GM12878 (cell line): Measurements from ENCODE around the gene MCTP2. TPM values are rescaled to one million over a fixed set of nuclear protein-coding genes. Genes with fewer than 3 reads are reported as not detected.

Source experiments
- ATAC-seq: fragments of 200-7000 bp; cut with Tn5 transposase; 3 replicates; pipeline ENCODE4 v1.9.1; 2020; ENCODE audit warnings: mild to moderate bottlenecking, moderate library complexity
- BruUV-seq: library from RNA; stranded (reverse); fragments of 400-500 nt; replicated peaks from 2 replicates; lab custom pipeline; 2021; lab: Mats Ljungman, UMichigan
- CTCF ChIA-PET: fragments of 300-600 bp; sonication (Branson Sonifier 250); formaldehyde crosslinking; extraction: SDS; loops from one replicate; lab custom pipeline; 2021; ENCODE audit warnings: inconsistent platforms; lab: Yijun Ruan, JAX
- POLR2A ChIA-PET: fragments of 350-600 bp; formaldehyde crosslinking; extraction: SDS; loops from one replicate; lab custom pipeline; 2021; ENCODE audit warnings: inconsistent platforms; lab: Charles Lee
- RAD21 ChIA-PET: fragments of 300-600 bp; sonication (Branson Sonifier 250); formaldehyde crosslinking; loops from one replicate; lab custom pipeline; 2023; ENCODE audit warnings: antibody characterized with exemption; ENCODE audit not compliant: unreplicated experiment; lab: Charles Lee
- SMC1A ChIA-PET: fragments of 300-600 bp; sonication (Branson Sonifier 250); formaldehyde crosslinking; loops from one replicate; lab custom pipeline; 2023; ENCODE audit not compliant: unreplicated experiment, uncharacterized antibody; lab: Charles Lee
- DNase-seq: peaks from one replicate; pipeline ENCODE4 v3.0.0-alpha.2; 2011; ENCODE audit warnings: low read depth, low spot score
- FAIRE-seq: peaks from 3 replicates; lab custom pipeline; 2011; peaks lifted over from hg19 to GRCh38; lab: Jason Lieb, UNC
- H2AFZ ChIP-seq: 2 replicates; pipeline ENCODE4 v1.6.0; 2011; ENCODE audit warnings: low read depth, low read length, control low read depth; ENCODE audit not compliant: control insufficient read depth
- H3K27ac ChIP-seq: 2 replicates; pipeline ENCODE4 v1.5.1; 2011; ENCODE audit warnings: control low read depth; ENCODE audit not compliant: control insufficient read depth, insufficient read depth
- H3K27me3 ChIP-seq, 2 experiments: replicated peaks in 1 of 2; 2 replicates each; pipeline versions ENCODE4 v1.6.0 to v1.6.1; 2011; ENCODE audit warnings: low read length in 1 of 2; ENCODE audit not compliant: control insufficient read depth in 2 of 2, insufficient read depth in 2 of 2
- H3K36me3 ChIP-seq, 2 experiments: 2 replicates each; pipeline ENCODE4 v1.5.1; 2011; ENCODE audit warnings: low read length in 1 of 2; ENCODE audit not compliant: control insufficient read depth in 2 of 2, insufficient read depth in 2 of 2
- H3K4me1 ChIP-seq: 2 replicates; pipeline ENCODE4 v1.6.1; 2011; ENCODE audit warnings: mild to moderate bottlenecking, low read length, moderate library complexity, mixed read lengths; ENCODE audit not compliant: control insufficient read depth, insufficient read depth
- H3K4me2 ChIP-seq: 2 replicates; pipeline ENCODE4 v1.6.0; 2011; ENCODE audit warnings: control low read depth; ENCODE audit not compliant: control insufficient read depth, insufficient read depth
- H3K4me3 ChIP-seq: fragments of 200-600 bp; sonication (generic); 2 replicates; pipeline ENCODE4 v1.5.1; 2016
- H3K79me2 ChIP-seq: 2 replicates; pipeline ENCODE4 v1.6.0; 2011; ENCODE audit warnings: low read length; ENCODE audit not compliant: control insufficient read depth, insufficient read depth
- H3K9ac ChIP-seq: 2 replicates; pipeline ENCODE4 v1.8.0; 2011; ENCODE audit warnings: low read length, control low read depth, mixed read lengths; ENCODE audit not compliant: control insufficient read depth, insufficient read depth
- H3K9me3 ChIP-seq: replicated peaks from 3 replicates; pipeline ENCODE4 v1.5.1; 2011; ENCODE audit warnings: mild to moderate bottlenecking, low read length; ENCODE audit not compliant: control insufficient read depth, insufficient read depth
- H4K20me1 ChIP-seq: 2 replicates; pipeline ENCODE4 v1.6.0; 2011; ENCODE audit not compliant: control insufficient read depth, insufficient read depth
- BACH1 ChIP-seq: fragments of 450-650 bp; IDR thresholded peaks from 2 replicates; pipeline ENCODE4 v1.6.1; 2017; ENCODE audit warnings: mild to moderate bottlenecking, borderline replicate concordance
- DPF2 ChIP-seq: fragments of 450-650 bp; IDR thresholded peaks from 2 replicates; pipeline ENCODE4 v1.6.1; 2017; ENCODE audit warnings: mild to moderate bottlenecking
- EED ChIP-seq: sonication (generic); IDR thresholded peaks from 2 replicates; pipeline ENCODE4 v1.6.1; 2016; ENCODE audit warnings: antibody characterized with exemption, low read depth
- EGR1 ChIP-seq, 2 experiments: IDR thresholded peaks; 1 replicate in 1 of 2; 2 replicates in 1 of 2; pipeline ENCODE4 v1.6.1; 2011 to 2012; ENCODE audit warnings: low read depth in 2 of 2, low read length in 2 of 2, borderline replicate concordance in 1 of 2, mild to moderate bottlenecking in 1 of 2, moderate library complexity in 1 of 2
- EZH2 ChIP-seq: IDR thresholded peaks from 2 replicates; pipeline ENCODE4 v1.6.1; 2012; ENCODE audit warnings: low read depth, mild to moderate bottlenecking, control low read depth, inconsistent platforms, low read length, borderline replicate concordance; ENCODE audit not compliant: control insufficient read depth
- JUNB ChIP-seq: IDR thresholded peaks from 2 replicates; pipeline ENCODE4 v1.6.1; 2016; ENCODE audit warnings: antibody characterized with exemption, mild to moderate bottlenecking
- MEF2A ChIP-seq: IDR thresholded peaks from 2 replicates; pipeline ENCODE4 v1.6.1; 2011; ENCODE audit warnings: low read depth, mild to moderate bottlenecking, low read length, moderate library complexity; ENCODE audit not compliant: insufficient read depth
- RAD51 ChIP-seq: fragments of 450-650 bp; IDR thresholded peaks from 2 replicates; pipeline ENCODE4 v1.6.1; 2016; ENCODE audit warnings: moderate library complexity, mild to moderate bottlenecking, inconsistent platforms
- RELA ChIP-seq: fragments of 450-650 bp; IDR thresholded peaks from 2 replicates; pipeline ENCODE4 v1.8.0; 2014; ENCODE audit warnings: borderline replicate concordance; ENCODE audit not compliant: partially characterized antibody
- USF1 ChIP-seq: IDR thresholded peaks from 2 replicates; pipeline ENCODE4 v1.6.1; 2011; ENCODE audit warnings: borderline replicate concordance, low read depth, mild to moderate bottlenecking, moderate library complexity, mixed read lengths, low read length; ENCODE audit not compliant: insufficient read depth; ENCODE audit errors: extremely low read length
- ZBTB4 ChIP-seq: fragments of 450-650 bp; formaldehyde crosslinking; IDR thresholded peaks from 2 replicates; pipeline ENCODE4 v1.4.0; 2022; ENCODE audit warnings: mild to moderate bottlenecking, moderate library complexity
- WGBS: methylation state at CpG from one replicate; pipeline ENCODE4 v1.1.6; 2016; ENCODE audit warnings: low lambda C conversion rate; ENCODE audit not compliant: insufficient replicate concordance, insufficient coverage; ENCODE audit errors: missing lambda C conversion rate; 5-methylcytosine and 5-hydroxymethylcytosine counted together
- in situ Hi-C: fragments of 300-500 bp; cut with MboI; formaldehyde crosslinking; loops from 9 replicates; pipeline ENCODE4 v1.14.3; 2018; ENCODE audit warnings: mixed read lengths
- intact Hi-C: fragments of 100-400 bp; cut with micrococcal nuclease; formaldehyde crosslinking; loops from one replicate; pipeline ENCODE4 v1.14.2; 2022; ENCODE audit not compliant: unreplicated experiment
- polyA plus RNA-seq, 11 experiments: library from polyadenylated mRNA; depleted of rRNA in 4 of 11; unstranded in 6 of 11; stranded (reverse) in 5 of 11; fragments of >200 nt; fragmentation: Nextera tagmentation in 4 of 11; fragmentation: Illumina TruSeq in 1 of 11; extraction: Ambion mirVana in 4 of 11; extraction: Trizol in 1 of 11; gene quantifications; 1 replicate in 1 of 11; 2 replicates in 10 of 11; pipeline versions ENCODE4 v1.2.1 to v1.2.3, GENCODE V29; 2011 to 2016; ENCODE audit warnings: inconsistent platforms in 2 of 11, missing spikeins in 2 of 11, low read depth in 1 of 11
- total RNA-seq, 4 experiments: library from RNA; depleted of rRNA in 3 of 4; stranded (reverse); fragments of >200 nt in 3 of 4; fragmentation: Illumina TruSeq in 1 of 4; extraction: Trizol in 1 of 4; gene quantifications; 2 replicates each; pipeline versions ENCODE4 v1.2.1 to v1.2.3, GENCODE V29; 2013 to 2021

Gene MCTP2
- total and polyA plus RNA-seq, 10 of the 15 experiments (the other 5 are each of a cell fraction or from before 2014, with no cell fraction given) = 0.24 to 48.5 (median 0.88) TPM

DNA sequence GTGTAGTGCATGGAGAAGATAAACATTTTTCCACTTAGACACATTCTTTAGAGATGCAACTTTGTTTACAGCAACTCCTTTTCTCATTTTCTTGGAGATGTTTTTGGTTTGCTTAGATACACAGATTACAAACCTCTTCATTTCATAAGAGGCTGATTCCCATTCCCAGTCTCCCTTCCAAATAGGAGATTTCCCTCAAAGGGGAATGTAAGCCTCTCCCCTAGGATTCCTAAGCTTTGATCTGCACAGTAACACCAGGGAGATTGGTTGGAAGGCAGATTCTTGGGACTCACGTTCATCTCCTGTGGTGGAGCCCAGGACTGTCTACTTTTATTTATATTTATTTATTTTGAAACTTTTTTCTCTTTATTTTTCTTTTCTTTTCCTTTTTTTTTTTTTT lies 63.2 kb downstream of the MCTP2 start (continued):
- TF ChIP-seq ZBTB4 (CRISPR knock-in tag) (no peak), USF1 (no peak)

- ATAC-seq = no peak
- no peaks in the 10 kb centered on the region for H3K4me1 ChIP-seq
- CTCF ChIA-PET = interaction anchor here (0.8 to 4.0 kb wide), 6 partner anchors 9 to 133 kb away, joined by 3 to 18 read pairs (median 4); no protein-coding TSS in a partner anchor
- H3K79me2 ChIP-seq = no peaks in the 10 kb centered on the region
- no peaks in the 10 kb centered on the region for H3K27me3 ChIP-seq
- H3K4me3 ChIP-seq = no peak overlapping the region
- H3K9ac ChIP-seq = no peak overlapping the region
- no peak overlapping the region for H2AFZ ChIP-seq
- POLR2A ChIA-PET = interaction anchor here (1.2 to 1.3 kb wide), 3 partner anchors 18 to 66 kb away, joined by 3 to 6 read pairs (median 3); no protein-coding TSS in a partner anchor
- no peaks in the 10 kb centered on the region for H3K9me3 ChIP-seq
- H3K36me3 ChIP-seq = no peaks in the 10 kb centered on the region
- no peak for DNase-seq
- SMC1A ChIA-PET = interaction anchor here (0.7 to 3.7 kb wide), 7 partner anchors 8 to 1908 kb away, joined by 3 to 37 read pairs (median 3); partner anchors contain the start of gene MCTP2
- intact Hi-C loops = no loop called here
- no peak for FAIRE-seq
- no peak overlapping the region for H3K27ac ChIP-seq
- in situ Hi-C loops = no loop called here
- TF ChIP-seq BACH1 (no peak), JUNB (no peak), RAD51 (no peak), DPF2 (no peak), EZH2 (no peak), EGR1 (IDR thresholded peaks at IDR 0.05; ENCODE audit: borderline replicate concordance in 1 of 2, low read depth in 2 of 2, low read length in 2 of 2) (no peak), RELA (no peak), EED (no peak), MEF2A (no peak)
- TF ChIP-seq, all 136 proteins: peak for 0
- 42% methylated on average over 4 of the region's 4 CpGs for WGBS
- BruUV-seq = no TSS peak
- no peaks in the 10 kb centered on the region for H4K20me1 ChIP-seq
- RAD21 ChIA-PET = no interaction called here
- no peak overlapping the region for H3K4me2 ChIP-seq
These were observed 63.9 kb downstream of the MCTP2 start for GRCh38 chr15:94295275-94295674.
